Tibial nerve (tissue), 4 donors: Measurements from ENCODE around the gene APLN. TPM values are rescaled to one million over a fixed set of nuclear protein-coding genes. Genes with fewer than 3 reads are reported as not detected.

Experiments used
- DNase-seq, 2 donors: peaks; one replicate each; pipeline ENCODE4 v3.0.0-alpha.2; 2019; ENCODE audit warnings: low spot score in 2 of 2
- H3K27ac ChIP-seq, 4 donors: fragments of 200-600 bp; sonication (generic) in 3 of 4; one replicate each; pipeline ENCODE4 v1.5.1; 2017 to 2019; ENCODE audit warnings: mild to moderate bottlenecking in 1 of 4
- H3K27me3 ChIP-seq, 2 donors: fragments of 200-600 bp; sonication (generic) in 1 of 2; one replicate each; pipeline versions ENCODE4 v1.5.1 to v1.6.0; 2017 to 2019
- H3K36me3 ChIP-seq, 3 donors: fragments of 200-600 bp; sonication (generic); one replicate each; pipeline ENCODE4 v1.5.1; 2018 to 2019
- H3K4me1 ChIP-seq, 4 donors: fragments of 200-600 bp; sonication (generic) in 3 of 4; one replicate each; pipeline ENCODE4 v1.5.1; 2017 to 2019
- H3K4me3 ChIP-seq, 4 donors: fragments of 200-600 bp; sonication (generic) in 3 of 4; one replicate each; pipeline ENCODE4 v1.5.1; 2017 to 2019; ENCODE audit warnings: mild to moderate bottlenecking in 1 of 4, moderate library complexity in 1 of 4
- H3K9me3 ChIP-seq, 4 donors: fragments of 200-600 bp; sonication (generic) in 3 of 4; one replicate each; pipeline ENCODE4 v1.5.1; 2017 to 2019
- CTCF ChIP-seq, 5 experiments: fragments of 200-600 bp in 3 of 5; fragments of 450-650 bp in 2 of 5; sonication (generic) in 3 of 5; IDR thresholded peaks; one replicate each; pipeline ENCODE4 v1.5.1; 2016 to 2019; ENCODE audit warnings: antibody characterized with exemption in 5 of 5, mild to moderate bottlenecking in 3 of 5, moderate library complexity in 2 of 5
- EP300 ChIP-seq, 2 donors: sonication (generic); formaldehyde crosslinking; IDR thresholded peaks; one replicate each; pipeline ENCODE4 v1.6.1; 2017; ENCODE audit warnings: antibody characterized with exemption in 2 of 2, mild to moderate bottlenecking in 1 of 2
- POLR2A ChIP-seq, 2 donors: fragments of 450-650 bp; IDR thresholded peaks; one replicate each; pipeline ENCODE4 v1.6.1; 2017; ENCODE audit warnings: antibody characterized with exemption in 2 of 2, mild to moderate bottlenecking in 2 of 2, moderate library complexity in 2 of 2
- WGBS, 2 donors: methylation state at CpG; one replicate each; pipeline ENCODE4 v1.1.5; 2018; 5-methylcytosine and 5-hydroxymethylcytosine counted together
- total RNA-seq, 4 donors: library from RNA; depleted of rRNA; stranded (reverse); fragments of >200 nt; gene quantifications; one replicate each; pipeline ENCODE4 v1.1.0, GENCODE V29; 2016

APLN gene
- total RNA-seq, 4 donors from 2014 or later, result 0.20 to 0.60 (median 0.21) TPM; not detected in 1

- 70 to 82% methylated on average over 5 of the region's 5 CpGs for WGBS, 2 donors
- Histone ChIP-seq H3K27me3 (peaks cover 0 to 8% of the 10 kb centered on the region in 2 donors), H3K36me3 (peaks cover 0 to 24% (median 0%) of the 10 kb centered on the region in 3 donors), H3K4me1 (no peaks in the 10 kb centered on the region), H3K4me3 (no peak overlapping the region), H3K9me3 (no peaks in the 10 kb centered on the region), H3K27ac (no peak overlapping the region)
- no peak for DNase-seq
- TF ChIP-seq POLR2A (IDR thresholded peaks at IDR 0.05), result no peak
- TF ChIP-seq CTCF (IDR thresholded peaks at IDR 0.05), result no peak
- TF ChIP-seq EP300 (IDR thresholded peaks at IDR 0.05), result no peak
Observed at GRCh38 chrX:129597905-129598304, 56.9 kb downstream of the APLN start.

- Histone ChIP-seq H3K9me3 (no peaks in the 10 kb centered on the region), H3K4me3 (no peak overlapping the region), H3K27ac (no peak overlapping the region), H3K27me3 (peaks cover 0 to 8% of the 10 kb centered on the region in 2 donors), H3K4me1 (no peaks in the 10 kb centered on the region), H3K36me3 (peaks cover 0 to 24% (median 0%) of the 10 kb centered on the region in 3 donors)
- WGBS, 2 donors, result 68 to 89% methylated on average over 5 of the region's 5 CpGs
- no peak for TF ChIP-seq CTCF (IDR thresholded peaks at IDR 0.05)
- TF ChIP-seq EP300 (IDR thresholded peaks at IDR 0.05), result no peak
- TF ChIP-seq POLR2A (IDR thresholded peaks at IDR 0.05), result no peak
- no peak for DNase-seq
Observed at GRCh38 chrX:129596077-129596476, 58.7 kb downstream of the APLN start.

Other genes with a start within 250 kb of the APLN start
- 10 to 100 TPM; 35.7 to 42.9 (median 39.1) TPM for gene SMARCA1, start 131.5 kb downstream of the APLN start, total RNA-seq
- gene OCRL, start 114.7 kb downstream of the APLN start, total RNA-seq, result 10 to 100 TPM; 14.7 to 23.0 (median 22.6) TPM
- gene XPNPEP2, start 84.0 kb upstream of the APLN start, total RNA-seq, result 10 to 100 TPM in 1 of 4 donors, 1 to 10 TPM in 2, under 1 TPM in 1; 0.87 to 10.0 (median 5.2) TPM
- gene SASH3, start 125.0 kb upstream of the APLN start, total RNA-seq, result 10 to 100 TPM; 10.4 to 20.4 (median 15.0) TPM
- 10 to 100 TPM; 14.0 to 27.6 (median 19.1) TPM for gene ZDHHC9, start 188.9 kb upstream of the APLN start, total RNA-seq